ENCODE data around the gene ATXN7.

The ATXN7 gene

DNA sequence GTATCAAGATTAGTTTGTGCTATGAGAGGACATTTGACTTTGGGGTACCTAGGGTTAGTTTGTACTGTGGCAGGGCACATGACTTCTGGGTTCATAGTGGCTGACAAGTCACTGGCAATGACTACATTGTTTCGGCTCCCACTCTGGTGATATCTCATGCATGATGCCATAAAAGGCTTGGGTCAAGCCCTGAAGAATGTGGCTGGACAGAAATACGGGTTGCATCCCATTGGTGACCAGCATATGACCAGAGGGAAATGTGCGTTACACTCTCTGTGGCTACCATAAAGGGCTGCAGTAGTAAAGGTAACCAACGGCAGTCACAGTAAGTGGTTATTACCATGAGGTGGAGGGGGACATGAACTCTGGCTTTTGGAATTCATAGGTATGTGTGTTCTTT lies 18.5 kb upstream of the ATXN7 start:
- Histone ChIP-seq H3K36me3 (ENCODE audit: control insufficient read depth, insufficient read depth, low read length, severe bottlenecking) (no peaks in the 10 kb centered on the region), H3K9ac (ENCODE audit: low read length) (no peak overlapping the region), H3K27me3 (replicated peaks; ENCODE audit: control insufficient read depth, insufficient read depth, low read length) (no peaks in the 10 kb centered on the region), H3K4me3 (ENCODE audit: low read length) (no peak overlapping the region), H3K9me3 (ENCODE audit: control insufficient read depth, low read length) (no peaks in the 10 kb centered on the region), H3K4me1 (ENCODE audit: control insufficient read depth, insufficient read depth, low read length) (peaks cover 3% of the 10 kb centered on the region)
- no peak for DNase-seq (ENCODE audit: low read depth)

DNA sequence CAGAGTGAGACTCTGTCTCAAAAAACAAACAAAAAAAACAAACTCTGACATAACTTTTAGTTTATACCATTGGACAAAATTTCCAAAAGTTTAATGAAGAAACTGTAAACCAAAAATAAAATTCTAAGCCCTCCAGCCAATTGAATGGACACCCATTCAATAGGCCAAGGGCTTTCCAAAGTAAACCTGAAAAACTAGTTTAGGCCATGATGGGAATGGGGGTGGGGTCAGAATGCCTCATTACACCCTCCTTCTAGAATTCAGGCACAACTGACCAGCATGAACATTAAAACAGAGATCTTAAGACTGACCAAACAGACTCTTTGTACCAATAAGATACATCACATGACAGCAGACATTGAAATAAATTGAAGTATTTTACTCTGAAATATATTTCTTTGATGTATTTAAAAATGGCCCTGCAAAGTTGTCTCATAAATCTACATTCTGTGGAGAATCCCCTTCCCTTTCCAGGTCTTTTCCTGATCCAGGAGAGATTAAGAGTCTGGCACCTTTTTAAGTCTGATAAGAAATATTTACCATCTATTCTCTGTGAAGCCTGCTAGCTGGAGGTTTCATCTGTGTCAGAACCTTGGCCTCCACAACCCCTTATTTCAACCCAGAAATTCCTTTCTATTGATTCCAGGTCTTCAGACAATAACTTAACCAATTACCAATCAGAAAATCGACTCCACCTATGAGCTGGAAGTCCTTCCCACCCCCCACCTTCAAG lies 15.8 kb upstream of the ATXN7 start:
- Histone ChIP-seq H3K9me3 (ENCODE audit: control insufficient read depth, low read length) (no peaks in the 10 kb centered on the region), H3K36me3 (ENCODE audit: control insufficient read depth, insufficient read depth, low read length, severe bottlenecking) (no peaks in the 10 kb centered on the region), H3K4me1 (ENCODE audit: control insufficient read depth, insufficient read depth, low read length) (peaks cover 6% of the 10 kb centered on the region), H3K27me3 (replicated peaks; ENCODE audit: control insufficient read depth, insufficient read depth, low read length) (no peaks in the 10 kb centered on the region), H3K4me3 (ENCODE audit: low read length) (no peak overlapping the region), H3K9ac (ENCODE audit: low read length) (no peak overlapping the region)
- no peak for DNase-seq (ENCODE audit: low read depth)

- no peak overlapping the region for H3K9ac ChIP-seq (ENCODE audit: low read length)
- H3K36me3 ChIP-seq (ENCODE audit: control insufficient read depth, insufficient read depth, low read length, severe bottlenecking) = no peaks in the 10 kb centered on the region
- no peaks in the 10 kb centered on the region for H3K9me3 ChIP-seq (ENCODE audit: control insufficient read depth, low read length)
- H3K4me3 ChIP-seq (ENCODE audit: low read length) = no peak overlapping the region
- no peak for DNase-seq (ENCODE audit: low read depth)
- no peaks in the 10 kb centered on the region for H3K27me3 ChIP-seq (replicated peaks; ENCODE audit: control insufficient read depth, insufficient read depth, low read length)
- peaks cover 6% of the 10 kb centered on the region for H3K4me1 ChIP-seq (ENCODE audit: control insufficient read depth, insufficient read depth, low read length)
Measured at GRCh38 chr3:63849175-63849574, 14.5 kb upstream of the ATXN7 start.

GRCh38 chr3:63851287-63851686 lies 12.4 kb upstream of the ATXN7 start:
- no peak for DNase-seq (ENCODE audit: low read depth)
- H3K4me1 ChIP-seq (ENCODE audit: control insufficient read depth, insufficient read depth, low read length) = peaks cover 10% of the 10 kb centered on the region
- H3K27me3 ChIP-seq (replicated peaks; ENCODE audit: control insufficient read depth, insufficient read depth, low read length) = no peaks in the 10 kb centered on the region
- H3K36me3 ChIP-seq (ENCODE audit: control insufficient read depth, insufficient read depth, low read length, severe bottlenecking) = no peaks in the 10 kb centered on the region
- no peak overlapping the region for H3K4me3 ChIP-seq (ENCODE audit: low read length)
- H3K9me3 ChIP-seq (ENCODE audit: control insufficient read depth, low read length) = no peaks in the 10 kb centered on the region
- H3K9ac ChIP-seq (ENCODE audit: low read length) = no peak overlapping the region

DNA sequence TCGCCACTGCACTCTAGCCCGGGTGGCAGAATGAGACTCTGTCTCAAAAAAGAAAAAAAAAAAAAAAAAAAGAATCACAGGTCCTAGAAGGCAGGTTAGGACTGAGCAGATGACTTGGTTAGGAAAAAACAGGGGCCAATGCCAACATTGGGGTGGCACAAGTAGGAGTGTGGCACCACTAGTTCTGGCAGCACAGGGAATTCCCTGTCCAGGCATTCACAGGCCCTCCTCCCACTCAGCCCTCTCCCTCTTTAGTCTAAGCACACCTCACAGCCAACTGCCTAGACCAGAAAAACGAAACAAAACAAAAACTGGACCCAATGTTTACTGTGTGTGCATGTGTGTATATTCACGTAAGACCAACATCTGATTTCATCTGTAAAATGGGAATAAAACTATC lies 10.6 kb upstream of the ATXN7 start:
- Histone ChIP-seq H3K4me3 (ENCODE audit: low read length) (no peak overlapping the region), H3K27me3 (replicated peaks; ENCODE audit: control insufficient read depth, insufficient read depth, low read length) (no peaks in the 10 kb centered on the region), H3K36me3 (ENCODE audit: control insufficient read depth, insufficient read depth, low read length, severe bottlenecking) (no peaks in the 10 kb centered on the region), H3K9me3 (ENCODE audit: control insufficient read depth, low read length) (no peaks in the 10 kb centered on the region), H3K4me1 (ENCODE audit: control insufficient read depth, insufficient read depth, low read length) (peaks cover 10% of the 10 kb centered on the region), H3K9ac (ENCODE audit: low read length) (no peak overlapping the region)
- DNase-seq (ENCODE audit: low read depth) = no peak

DNA sequence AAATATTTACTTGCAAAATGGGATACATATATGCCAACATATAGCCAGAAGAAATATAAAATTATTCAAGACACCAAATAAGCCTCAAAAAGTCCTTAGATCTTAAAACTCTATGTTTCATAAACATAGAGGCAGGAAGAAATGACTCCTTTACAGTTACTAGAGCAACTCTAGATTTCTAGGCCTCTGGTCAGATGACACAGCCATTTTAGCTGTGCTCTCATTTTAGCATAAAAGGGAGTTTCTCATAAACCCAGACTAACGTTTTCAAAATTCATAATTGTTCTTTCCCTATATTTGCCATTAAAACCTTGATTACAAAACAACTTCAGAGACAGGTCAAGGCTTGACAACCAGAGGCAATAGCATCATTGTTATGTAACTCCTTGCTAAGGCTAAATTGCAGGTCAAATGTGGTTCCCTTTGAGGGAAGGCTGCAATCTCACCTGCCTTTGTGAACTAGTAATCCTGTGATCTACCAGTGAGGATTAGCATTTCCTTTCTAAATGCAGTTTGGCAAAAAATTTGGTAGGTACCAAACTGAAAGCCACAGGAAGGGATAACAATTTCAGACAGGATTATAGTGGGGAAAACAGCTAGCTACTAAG lies 8.2 kb upstream of the ATXN7 start:
- Histone ChIP-seq H3K9ac (ENCODE audit: low read length) (no peak overlapping the region), H3K36me3 (ENCODE audit: control insufficient read depth, insufficient read depth, low read length, severe bottlenecking) (no peaks in the 10 kb centered on the region), H3K27me3 (replicated peaks; ENCODE audit: control insufficient read depth, insufficient read depth, low read length) (no peaks in the 10 kb centered on the region), H3K4me1 (ENCODE audit: control insufficient read depth, insufficient read depth, low read length) (peaks cover 5% of the 10 kb centered on the region), H3K4me3 (ENCODE audit: low read length) (no peak overlapping the region), H3K9me3 (ENCODE audit: control insufficient read depth, low read length) (no peaks in the 10 kb centered on the region)
- no peak for DNase-seq (ENCODE audit: low read depth)

DNA sequence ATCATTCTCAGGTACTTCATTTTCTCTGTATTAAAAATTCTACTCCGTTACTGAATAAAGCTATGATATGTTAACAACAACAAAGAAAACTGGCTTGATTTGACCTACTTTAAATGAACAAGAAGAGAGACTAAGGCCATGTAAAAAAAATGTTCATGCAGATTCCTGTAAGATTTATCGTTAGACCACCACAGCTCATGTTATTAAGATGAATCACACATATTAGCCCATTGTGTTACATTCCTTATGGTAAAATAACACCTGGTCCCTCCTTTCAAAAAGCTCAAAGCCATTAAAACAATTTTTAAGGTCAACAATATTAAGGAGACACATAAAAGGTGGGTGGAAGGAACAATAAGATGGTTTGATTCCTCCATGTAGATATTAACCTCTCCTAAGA lies 6.4 kb upstream of the ATXN7 start:
- no peak overlapping the region for H3K4me3 ChIP-seq (ENCODE audit: low read length)
- H3K9ac ChIP-seq (ENCODE audit: low read length) = no peak overlapping the region
- H3K27me3 ChIP-seq (replicated peaks; ENCODE audit: control insufficient read depth, insufficient read depth, low read length) = no peaks in the 10 kb centered on the region
- H3K36me3 ChIP-seq (ENCODE audit: control insufficient read depth, insufficient read depth, low read length, severe bottlenecking) = no peaks in the 10 kb centered on the region
- H3K9me3 ChIP-seq (ENCODE audit: control insufficient read depth, low read length) = no peaks in the 10 kb centered on the region
- DNase-seq (ENCODE audit: low read depth) = no peak
- H3K4me1 ChIP-seq (ENCODE audit: control insufficient read depth, insufficient read depth, low read length) = peaks cover 4% of the 10 kb centered on the region

- H3K4me1 ChIP-seq (ENCODE audit: control insufficient read depth, insufficient read depth, low read length) = peaks cover 12% of the 10 kb centered on the region
- no peaks in the 10 kb centered on the region for H3K27me3 ChIP-seq (replicated peaks; ENCODE audit: control insufficient read depth, insufficient read depth, low read length)
- H3K4me3 ChIP-seq (ENCODE audit: low read length) = no peak overlapping the region
- no peak overlapping the region for H3K9ac ChIP-seq (ENCODE audit: low read length)
- no peak for DNase-seq (ENCODE audit: low read depth)
- no peaks in the 10 kb centered on the region for H3K9me3 ChIP-seq (ENCODE audit: control insufficient read depth, low read length)
- no peaks in the 10 kb centered on the region for H3K36me3 ChIP-seq (ENCODE audit: control insufficient read depth, insufficient read depth, low read length, severe bottlenecking)
Measured at GRCh38 chr3:63860776-63861175, 2.9 kb upstream of the ATXN7 start.

DNA sequence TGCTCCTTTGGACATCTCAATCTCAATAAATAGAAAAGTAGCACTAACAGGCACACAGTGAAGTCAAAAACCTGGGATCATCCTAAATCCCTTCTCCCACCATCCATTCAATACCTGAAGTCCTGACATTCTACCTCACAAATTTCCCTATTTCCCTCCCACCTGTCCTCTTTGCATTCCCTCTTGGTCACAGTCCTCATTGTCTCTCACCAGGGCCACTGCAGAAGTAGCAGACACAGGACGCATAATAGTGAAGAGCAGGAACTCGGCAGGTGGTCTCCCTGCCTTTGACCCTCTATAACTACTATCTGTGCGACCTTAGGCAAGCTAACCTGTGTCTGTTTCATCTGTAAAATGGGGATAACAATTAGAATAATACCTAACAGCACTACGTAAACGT lies 2.4 kb upstream of the ATXN7 start:
- H3K9me3 ChIP-seq (ENCODE audit: control insufficient read depth, low read length) = no peaks in the 10 kb centered on the region
- H3K4me3 ChIP-seq (ENCODE audit: low read length) = no peak overlapping the region
- H3K9ac ChIP-seq (ENCODE audit: low read length) = no peak overlapping the region
- no peaks in the 10 kb centered on the region for H3K27me3 ChIP-seq (replicated peaks; ENCODE audit: control insufficient read depth, insufficient read depth, low read length)
- DNase-seq (ENCODE audit: low read depth) = no peak
- H3K4me1 ChIP-seq (ENCODE audit: control insufficient read depth, insufficient read depth, low read length) = peaks cover 12% of the 10 kb centered on the region
- H3K36me3 ChIP-seq (ENCODE audit: control insufficient read depth, insufficient read depth, low read length, severe bottlenecking) = no peaks in the 10 kb centered on the region

- DNase-seq (ENCODE audit: low read depth) = no peak
- H3K4me3 ChIP-seq (ENCODE audit: low read length) = peak overlapping the region; percentile 91
- peak overlapping the region; percentile 98 for H3K9ac ChIP-seq (ENCODE audit: low read length)
- H3K27me3 ChIP-seq (replicated peaks; ENCODE audit: control insufficient read depth, insufficient read depth, low read length) = no peaks in the 10 kb centered on the region
- peaks cover 12% of the 10 kb centered on the region for H3K4me1 ChIP-seq (ENCODE audit: control insufficient read depth, insufficient read depth, low read length)
- H3K36me3 ChIP-seq (ENCODE audit: control insufficient read depth, insufficient read depth, low read length, severe bottlenecking) = no peaks in the 10 kb centered on the region
- H3K9me3 ChIP-seq (ENCODE audit: control insufficient read depth, low read length) = no peaks in the 10 kb centered on the region
Measured at GRCh38 chr3:63862804-63863149, 890 bp upstream of the ATXN7 start.

DNA sequence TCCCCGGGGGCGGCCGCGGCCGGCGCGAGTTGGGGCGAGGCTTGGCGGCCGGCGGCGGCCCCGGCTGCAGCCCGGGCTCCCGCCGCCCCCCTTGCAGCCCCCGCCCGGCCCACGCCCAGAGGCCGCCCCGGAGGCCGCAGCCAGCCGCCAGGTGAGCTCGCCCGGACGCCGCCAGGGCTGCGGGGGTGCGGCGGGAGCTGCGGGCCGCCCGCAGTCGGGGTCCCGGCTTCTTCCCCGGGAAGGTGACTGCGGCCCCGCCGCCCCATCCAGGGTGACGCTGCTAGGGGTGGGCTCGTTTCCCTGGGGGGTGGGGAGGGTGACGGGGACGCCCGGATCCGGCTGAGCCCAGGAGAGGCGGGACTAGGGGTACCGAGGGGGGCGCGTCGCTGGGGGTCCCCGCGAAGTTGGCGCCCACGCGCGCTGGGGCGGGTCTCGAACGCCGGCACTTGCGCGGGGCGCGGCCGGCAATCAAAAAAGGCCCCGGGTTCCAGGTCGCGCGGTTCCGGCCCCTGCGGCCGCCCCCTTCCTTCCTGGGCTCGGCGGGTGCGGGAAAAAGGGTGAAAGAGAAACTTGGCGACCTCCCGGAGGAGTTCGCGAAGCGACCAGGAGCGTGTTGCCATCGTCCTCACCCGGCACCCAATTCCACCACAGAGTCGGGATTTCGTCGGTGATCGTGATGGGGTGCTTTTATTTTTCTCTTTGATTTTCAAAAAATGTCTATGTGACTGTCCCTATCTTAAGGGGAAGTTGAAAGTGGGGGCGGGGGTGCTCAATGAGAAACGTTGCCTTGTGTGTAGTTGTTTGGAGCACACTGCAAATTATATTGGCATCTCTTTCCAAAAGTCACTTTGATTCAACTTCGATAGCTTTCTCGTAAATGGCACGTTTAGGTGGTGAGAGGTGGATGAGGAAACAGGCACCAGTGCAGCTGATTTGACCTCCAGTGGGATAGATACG lies 619 bp downstream of the ATXN7 start:
- Histone ChIP-seq H3K4me1 (ENCODE audit: control insufficient read depth, insufficient read depth, low read length) (peaks cover 12% of the 10 kb centered on the region), H3K9ac (ENCODE audit: low read length) (peak overlapping the region; percentile 85), H3K36me3 (ENCODE audit: control insufficient read depth, insufficient read depth, low read length, severe bottlenecking) (no peaks in the 10 kb centered on the region), H3K27me3 (replicated peaks; ENCODE audit: control insufficient read depth, insufficient read depth, low read length) (no peaks in the 10 kb centered on the region), H3K9me3 (ENCODE audit: control insufficient read depth, low read length) (no peaks in the 10 kb centered on the region), H3K4me3 (ENCODE audit: low read length) (peak overlapping the region; percentile 86)
- DNase-seq (ENCODE audit: low read depth) = peak; percentile 53
